ENCODE data around the gene CASP3. TPM values are rescaled to one million over a fixed set of nuclear protein-coding genes. Genes with fewer than 3 reads are reported as not detected.
"Not testable (repeated sequence)": the region's sequence is repeated elsewhere in the genome, so short reads cannot be mapped to it uniquely, and the experiment has no call there.

The CASP3 gene
- total RNA-seq, 1 donor from 2014 or later, result 96.6 TPM

DNA sequence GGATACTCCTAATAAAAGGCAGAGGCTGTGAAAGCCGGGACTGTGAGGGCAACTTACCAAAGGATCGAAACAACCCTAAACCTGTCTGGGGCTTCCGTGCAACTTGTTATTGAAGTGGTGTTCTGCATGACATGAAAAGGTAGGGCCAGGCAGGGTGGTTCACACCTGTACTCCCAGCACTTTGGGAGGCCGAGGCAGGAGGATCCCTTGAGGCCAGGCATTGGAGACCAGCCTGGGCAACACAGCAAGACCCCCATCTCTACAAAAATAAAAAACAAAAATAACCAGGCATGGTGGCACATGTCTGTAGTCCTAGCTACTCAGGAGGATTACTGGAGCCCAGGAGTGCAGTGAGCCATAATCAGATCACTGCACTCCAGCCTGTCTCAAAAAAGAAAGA lies 12.3 kb downstream of the CASP3 start:
- intact Hi-C loops (cut with micrococcal nuclease), result no loop called here

GRCh38 chr4:184636144-184636543 lies 13.1 kb downstream of the CASP3 start:
- intact Hi-C loops (cut with micrococcal nuclease), result no loop called here

DNA sequence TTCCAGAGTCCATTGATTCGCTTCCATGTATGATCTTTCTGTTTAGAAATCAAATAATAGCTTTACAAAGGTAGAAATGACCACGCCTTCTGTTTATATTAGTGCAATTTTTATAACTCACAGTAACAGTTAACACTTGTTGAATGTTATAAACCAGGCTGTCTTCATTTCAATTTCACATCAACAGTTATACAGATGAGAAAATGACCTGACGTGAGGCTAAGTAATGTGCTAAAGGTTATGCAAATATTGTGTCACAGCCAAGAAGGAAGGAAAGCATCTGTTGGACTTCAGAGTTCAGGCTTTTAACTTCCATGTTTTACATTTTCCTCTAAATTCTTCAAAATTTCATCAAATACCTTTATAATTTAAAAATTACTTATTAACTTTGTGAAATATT lies 13.9 kb downstream of the CASP3 start:
- intact Hi-C loops (cut with micrococcal nuclease), result no loop called here

DNA sequence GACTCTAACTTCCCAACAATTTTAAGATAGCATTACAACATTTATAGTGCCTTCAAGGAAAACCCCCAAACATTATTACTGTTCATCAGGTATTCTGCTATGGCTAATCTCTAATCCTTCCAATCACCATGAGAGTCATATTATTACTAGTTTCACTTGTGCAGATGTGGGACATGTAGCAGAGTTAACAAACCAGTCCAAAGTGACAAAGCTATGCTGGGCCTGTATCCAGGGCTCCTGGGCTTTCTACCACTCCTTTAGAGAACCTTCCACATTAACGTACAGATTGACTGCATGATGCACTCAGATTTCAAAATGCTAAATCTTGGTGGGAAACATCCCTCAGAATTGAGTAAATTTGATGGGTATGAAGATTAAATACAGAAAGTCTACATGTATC lies 16.4 kb downstream of the CASP3 start:
- intact Hi-C loops (cut with micrococcal nuclease), result no loop called here

DNA sequence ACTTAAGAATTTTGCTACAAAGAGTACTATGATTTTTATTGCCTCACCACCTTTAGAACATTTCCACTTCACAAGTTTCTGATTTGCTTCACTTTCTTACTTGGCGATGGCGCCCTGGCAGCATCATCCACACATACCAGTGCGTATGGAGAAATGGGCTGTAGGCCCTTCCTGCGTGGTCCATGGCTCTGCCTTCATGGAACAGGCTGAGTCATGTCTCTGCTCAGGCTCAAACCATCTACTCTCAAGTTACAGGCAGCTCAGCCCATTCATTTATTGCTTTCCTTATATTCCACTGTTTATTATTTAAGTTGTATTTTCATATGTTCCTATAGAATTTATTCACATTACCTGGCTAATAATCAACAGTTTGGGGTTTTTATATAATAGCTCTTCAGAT lies 21.1 kb downstream of the CASP3 start:
- intact Hi-C loops (cut with micrococcal nuclease), result no loop called here

DNA sequence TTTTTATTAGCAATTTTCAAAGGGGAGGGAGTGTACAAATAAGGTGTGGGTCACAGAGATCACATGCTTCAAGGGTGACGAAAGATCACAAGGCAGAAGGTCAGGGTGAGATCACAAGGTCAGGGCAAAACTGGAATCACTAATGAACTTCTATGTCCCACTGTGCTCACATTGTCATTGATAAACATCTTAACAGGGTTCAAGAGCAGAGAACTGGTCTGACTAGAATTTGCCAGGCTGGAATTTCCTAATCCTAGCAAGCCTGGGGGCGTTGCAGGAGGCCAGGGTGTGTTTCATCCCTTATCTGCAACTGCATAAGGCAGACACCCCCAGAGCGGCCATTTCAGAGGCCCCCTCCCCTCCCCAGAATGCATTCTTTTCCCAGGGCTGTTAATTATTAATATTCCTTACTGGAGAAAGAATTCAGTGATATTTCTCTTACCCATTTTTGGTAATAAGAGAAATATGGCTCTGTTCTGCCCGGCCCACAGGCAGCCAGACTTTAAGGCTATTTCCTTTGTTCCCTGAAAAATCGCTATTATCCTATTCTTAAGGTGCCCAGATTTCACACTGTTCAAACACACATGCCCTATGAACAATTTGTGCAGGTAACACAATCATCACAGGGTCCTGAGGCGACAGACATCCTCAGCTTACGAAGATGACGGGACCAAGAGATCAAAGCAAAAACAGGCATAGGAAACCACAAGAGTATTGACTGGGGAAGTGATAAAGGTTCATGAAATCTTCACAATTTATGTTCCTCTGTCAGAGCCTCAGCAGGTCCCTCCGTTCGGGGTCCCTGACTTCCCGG lies 23.3 kb downstream of the CASP3 start:
- intact Hi-C loops (cut with micrococcal nuclease), result not testable (repeated sequence)

GRCh38 chr4:184624972-184625554 lies 24.2 kb downstream of the CASP3 start:
- intact Hi-C loops (cut with micrococcal nuclease), result no loop called here

- intact Hi-C loops (cut with micrococcal nuclease), result not testable (repeated sequence)
Measured at GRCh38 chr4:184624504-184624903, 24.7 kb downstream of the CASP3 start.

GRCh38 chr4:184621518-184621917 lies 27.7 kb downstream of the CASP3 start:
- intact Hi-C loops (cut with micrococcal nuclease), result no loop called here

GRCh38 chr4:184620212-184620867 lies 28.9 kb downstream of the CASP3 start:
- intact Hi-C loops (cut with micrococcal nuclease), result no loop called here

GRCh38 chr4:184617600-184618196 lies 31.5 kb downstream of the CASP3 start:
- intact Hi-C loops (cut with micrococcal nuclease), result no loop called here

DNA sequence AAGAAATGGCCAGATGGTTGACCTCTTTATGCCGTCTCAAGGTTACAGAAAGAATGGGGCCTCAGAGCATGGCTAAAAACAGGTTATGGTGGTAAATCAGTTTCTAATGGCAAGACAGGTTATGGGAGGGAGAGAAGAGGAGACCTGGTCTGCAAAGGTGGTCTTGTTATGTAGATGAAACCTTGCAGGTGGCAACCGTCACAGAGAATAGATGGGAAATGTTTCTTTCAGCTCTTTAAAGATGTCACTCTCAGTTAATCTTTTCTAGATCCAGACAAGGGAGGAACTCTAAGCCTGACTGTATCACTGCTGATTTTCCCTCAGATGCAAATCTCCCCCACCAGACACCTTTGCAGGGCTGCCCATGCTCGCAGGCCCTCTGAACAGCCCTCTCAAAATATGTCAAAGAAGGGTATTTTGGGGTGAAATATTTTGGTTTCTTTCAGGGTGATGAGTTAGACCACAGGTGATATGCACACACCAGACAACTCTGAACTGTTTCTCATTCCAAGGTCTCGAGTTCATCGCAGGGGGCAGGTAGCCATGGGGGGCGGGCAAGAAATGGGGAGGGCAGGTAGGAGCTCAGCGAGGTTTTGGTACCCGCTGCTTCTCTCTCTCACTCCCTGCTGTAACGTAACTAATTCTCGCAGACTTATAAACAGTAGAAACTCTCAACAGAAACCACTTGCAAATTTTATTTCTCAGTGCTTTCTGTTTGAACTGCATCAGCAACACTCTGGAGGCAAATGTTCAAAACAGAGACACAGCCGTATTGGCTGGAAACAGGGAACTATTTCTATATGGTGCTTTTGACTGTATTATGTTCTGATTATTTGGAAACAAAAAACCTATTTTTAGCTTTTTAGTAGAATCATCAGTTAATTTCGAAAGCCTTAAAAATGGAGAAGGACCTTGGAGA lies 32.4 kb downstream of the CASP3 start:
- intact Hi-C loops (cut with micrococcal nuclease), result no loop called here

GRCh38 chr4:184616168-184616567 lies 33.1 kb downstream of the CASP3 start:
- intact Hi-C loops (cut with micrococcal nuclease), result not testable (repeated sequence)

DNA sequence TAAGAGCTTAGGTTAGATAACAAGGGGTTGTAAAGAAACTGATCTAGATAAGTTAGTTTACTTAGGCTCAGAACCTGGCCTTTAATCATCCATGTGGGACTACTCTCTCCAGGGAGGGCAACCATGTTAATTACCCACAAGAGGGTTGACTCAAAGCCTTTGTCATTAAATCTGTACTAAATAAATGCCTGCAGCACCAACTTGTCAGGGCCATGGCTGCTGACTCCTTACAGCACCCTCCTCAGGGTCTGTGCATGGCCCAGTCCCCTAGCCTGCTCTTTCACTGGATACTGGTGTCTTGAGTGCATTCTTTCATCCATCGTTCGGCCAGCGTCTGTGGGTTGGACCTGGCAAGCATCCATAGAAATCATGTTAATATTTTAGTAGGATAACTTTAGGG lies 34.7 kb downstream of the CASP3 start:
- intact Hi-C loops (cut with micrococcal nuclease), result no loop called here

DNA sequence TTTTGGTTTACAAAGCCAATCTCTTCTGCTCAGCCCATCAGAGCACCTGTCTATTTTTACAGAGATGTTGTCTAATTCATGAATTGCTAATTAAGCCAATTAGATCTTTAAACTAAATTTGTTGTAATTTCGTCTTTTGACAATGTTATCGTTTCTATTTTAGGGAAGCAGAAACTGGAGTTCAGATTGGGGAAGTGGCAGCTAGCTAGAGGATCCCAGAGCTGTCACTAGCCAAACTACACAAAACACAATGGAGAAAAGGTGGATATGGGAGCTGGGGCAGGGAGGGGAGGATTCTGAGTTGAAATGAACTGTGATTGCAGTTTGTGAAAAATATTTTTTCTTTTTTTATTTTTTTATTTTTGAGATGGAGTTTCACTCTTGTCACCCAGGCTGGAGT lies 35.8 kb downstream of the CASP3 start:
- intact Hi-C loops (cut with micrococcal nuclease), result no loop called here

DNA sequence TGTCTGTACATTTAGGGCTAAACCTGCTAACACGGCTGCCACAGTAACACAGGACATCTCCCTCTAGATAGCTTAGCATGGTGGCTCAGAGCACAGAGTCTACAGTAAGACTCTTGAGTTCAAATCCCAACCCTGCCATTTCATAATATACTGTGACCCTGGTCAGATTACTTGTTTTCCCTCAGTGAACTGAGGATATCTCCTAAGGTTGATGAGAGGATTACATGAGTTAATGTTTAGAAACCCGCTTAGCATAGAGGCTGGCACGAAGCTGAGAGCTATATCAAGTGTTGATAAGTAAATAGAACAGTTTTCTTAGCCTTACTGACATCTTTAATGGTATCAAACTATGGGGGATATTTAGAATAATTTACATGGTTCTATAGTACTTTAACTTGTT lies 37.2 kb downstream of the CASP3 start:
- intact Hi-C loops (cut with micrococcal nuclease), result no loop called here

- intact Hi-C loops (cut with micrococcal nuclease), result not testable (repeated sequence)
Measured at GRCh38 chr4:184607429-184607828, 41.8 kb downstream of the CASP3 start.

GRCh38 chr4:184602857-184603256 lies 46.4 kb downstream of the CASP3 start:
- intact Hi-C loops (cut with micrococcal nuclease), result not testable (repeated sequence)

- intact Hi-C loops (cut with micrococcal nuclease), result not testable (repeated sequence)
Measured at GRCh38 chr4:184600982-184601381, 48.3 kb downstream of the CASP3 start.

GRCh38 chr4:184599492-184600135 lies 49.6 kb downstream of the CASP3 start:
- intact Hi-C loops (cut with micrococcal nuclease), result no loop called here

All from T-helper 1 cell treated with Interleukin-12 subunit alpha and Interleukin-12 subunit beta and Interleukin-4 antibody, amounts not matched to agents 30 ng/mL and 1 ng/mL, for 36 hours (primary cell).